Fibroblast of mammary gland (primary cell): ENCODE measurements around the gene NOTCH2.

Experiments
- DNase-seq: peaks from one replicate; pipeline ENCODE4 v3.0.0-alpha.2; 2010; ENCODE audit warnings: low read depth
- H3K4me3 ChIP-seq: 2 replicates; pipeline ENCODE4 v1.5.1; 2011; ENCODE audit warnings: low read depth, mild to moderate bottlenecking, low read length, moderate library complexity; ENCODE audit not compliant: control insufficient read depth
- TF ChIP-seq, protein P1 (sequence below): conservative IDR thresholded peaks from 2 replicates; pipeline ENCODE4 v1.5.1; 2011; ENCODE audit warnings: low read depth, low read length, inconsistent platforms; ENCODE audit not compliant: control insufficient read depth, insufficient read depth

Gene NOTCH2

GRCh38 chr1:119898530-119898929, 170.9 kb downstream of the NOTCH2 start:
- H3K4me3 ChIP-seq = no peak overlapping the region
- DNase-seq = no peak
- TF ChIP-seq, protein P1, sequence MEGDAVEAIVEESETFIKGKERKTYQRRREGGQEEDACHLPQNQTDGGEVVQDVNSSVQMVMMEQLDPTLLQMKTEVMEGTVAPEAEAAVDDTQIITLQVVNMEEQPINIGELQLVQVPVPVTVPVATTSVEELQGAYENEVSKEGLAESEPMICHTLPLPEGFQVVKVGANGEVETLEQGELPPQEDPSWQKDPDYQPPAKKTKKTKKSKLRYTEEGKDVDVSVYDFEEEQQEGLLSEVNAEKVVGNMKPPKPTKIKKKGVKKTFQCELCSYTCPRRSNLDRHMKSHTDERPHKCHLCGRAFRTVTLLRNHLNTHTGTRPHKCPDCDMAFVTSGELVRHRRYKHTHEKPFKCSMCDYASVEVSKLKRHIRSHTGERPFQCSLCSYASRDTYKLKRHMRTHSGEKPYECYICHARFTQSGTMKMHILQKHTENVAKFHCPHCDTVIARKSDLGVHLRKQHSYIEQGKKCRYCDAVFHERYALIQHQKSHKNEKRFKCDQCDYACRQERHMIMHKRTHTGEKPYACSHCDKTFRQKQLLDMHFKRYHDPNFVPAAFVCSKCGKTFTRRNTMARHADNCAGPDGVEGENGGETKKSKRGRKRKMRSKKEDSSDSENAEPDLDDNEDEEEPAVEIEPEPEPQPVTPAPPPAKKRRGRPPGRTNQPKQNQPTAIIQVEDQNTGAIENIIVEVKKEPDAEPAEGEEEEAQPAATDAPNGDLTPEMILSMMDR = no peak

DNA sequence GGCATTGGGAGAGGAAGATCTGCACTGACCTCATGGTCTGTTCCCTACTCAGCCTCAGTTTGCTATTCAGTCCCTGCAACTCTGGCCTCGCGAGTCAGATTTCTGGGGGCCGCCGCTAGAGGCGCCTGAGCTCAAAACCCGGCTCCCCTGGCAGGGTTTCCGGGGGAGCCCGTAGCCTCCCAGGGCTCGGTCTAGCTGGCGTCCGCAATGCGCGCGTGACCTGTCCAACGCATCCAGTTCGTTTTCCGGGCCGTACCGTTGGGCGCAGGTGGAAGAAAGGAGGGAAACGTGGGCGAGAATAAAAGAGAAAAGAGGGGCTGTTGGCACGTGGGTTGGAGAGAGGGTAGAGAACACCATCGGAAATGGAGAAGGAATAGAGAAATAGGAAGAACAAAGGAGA, 173.2 kb downstream of the NOTCH2 start, which contains the start of gene ADAM30:
ADAM30 (minus strand) TSS at position 213 of the 400 bp plus-strand sequence; CDS start at position 34, 179 bp downstream.
- TF ChIP-seq, protein P1 = no peak
- DNase-seq = no peak
- H3K4me3 ChIP-seq = no peak within 1 kb of the TSS

GRCh38 chr1:119895102-119895501, 174.4 kb downstream of the NOTCH2 start:
- TF ChIP-seq, protein P1 = no peak
- DNase-seq = no peak
- no peak overlapping the region for H3K4me3 ChIP-seq

GRCh38 chr1:119893827-119894700, 175.4 kb downstream of the NOTCH2 start:
- H3K4me3 ChIP-seq = no peak overlapping the region
- no peak for DNase-seq
- TF ChIP-seq, protein P1 = no peak

- no peak for DNase-seq
- H3K4me3 ChIP-seq = no peak overlapping the region
- TF ChIP-seq, protein P1 = no peak
Measured at GRCh38 chr1:119893238-119893791, 176.1 kb downstream of the NOTCH2 start.

- DNase-seq = no peak
- H3K4me3 ChIP-seq = no peak overlapping the region
- TF ChIP-seq, protein P1 = no peak
Measured at GRCh38 chr1:119891386-119891785, 178.1 kb downstream of the NOTCH2 start.

DNA sequence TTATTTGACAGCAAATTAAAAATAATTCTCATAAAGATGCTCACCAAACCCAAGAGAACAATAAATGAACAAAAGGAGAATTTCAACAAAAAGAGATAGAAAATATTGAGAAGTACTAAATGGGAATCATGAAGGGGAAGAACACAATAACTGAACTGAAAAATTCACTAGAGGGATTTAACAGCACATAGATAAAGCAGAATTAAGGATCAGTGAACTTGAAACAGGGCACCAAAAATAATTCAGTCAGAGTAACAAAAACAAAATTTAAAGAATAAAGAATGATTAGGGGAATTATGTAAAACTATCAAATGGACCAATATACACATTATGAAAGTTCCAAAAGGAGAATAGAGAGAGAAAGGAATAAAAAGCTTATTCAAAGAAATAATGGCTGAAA, 181.0 kb downstream of the NOTCH2 start:
- TF ChIP-seq, protein P1 = no peak
- no peak for DNase-seq
- no peak overlapping the region for H3K4me3 ChIP-seq
